ENCODE results near the gene RHOT2. TPM values are rescaled to one million over a fixed set of nuclear protein-coding genes. Genes with fewer than 3 reads are reported as not detected.
A peak's percentile ranks its signal among the peaks of the same experiment; 100 is the strongest.

RHOT2 gene
- total and polyA plus RNA-seq, 9 of the 15 experiments (the other 6 are each of a cell fraction or from before 2014, with no cell fraction given), result 5.0 to 373 (median 112) TPM

- TF ChIP-seq ZBTB2 (IDR thresholded peaks at IDR 0.05) (no peak), BHLHE40 (IDR thresholded peaks at IDR 0.05; ENCODE audit: low read length) (no peak), U2AF1 (optimal IDR thresholded peaks at IDR 0.05; ENCODE audit: low read depth, low read length) (no peak), ZBTB33 (CRISPR knock-in tag; IDR thresholded peaks at IDR 0.05) (peak; percentile 88), POLR2G (IDR thresholded peaks at IDR 0.05; ENCODE audit: low read depth, low read length) (peak; percentile 26)
Observed at GRCh38 chr16:633336-634050, 34.4 kb upstream of the RHOT2 start (continued).

GRCh38 chr16:634051-634670 is 33.8 kb upstream of the RHOT2 start:
- ATAC-seq, result no peak
- H2AFZ ChIP-seq (ENCODE audit: low read depth, low read length), result no peak overlapping the region
- no peaks in the 10 kb centered on the region for H4K20me1 ChIP-seq (replicated peaks; ENCODE audit: control insufficient read depth, insufficient read depth, low read length)
- WGBS (ENCODE audit: insufficient coverage, low coverage, missing lambda C conversion rate), result 87% methylated on average over 17 of the region's 22 CpGs
- H3K9me1 ChIP-seq (ENCODE audit: control insufficient read depth, insufficient read depth, low read length), result no peaks in the 10 kb centered on the region
- no peak overlapping the region for H3K4me3 ChIP-seq
- no peak overlapping the region for H3K4me2 ChIP-seq (ENCODE audit: insufficient read depth, low read length)
- peak overlapping the region in 1 of 2 experiments; percentile 99; a peak in 2 of 4 replicates for H3K9ac ChIP-seq (ENCODE audit: insufficient read depth in 1 of 2, low read depth in 2 of 2, low read length in 2 of 2)
- no peaks in the 10 kb centered on the region for H3K9me3 ChIP-seq (replicated peaks; ENCODE audit: control insufficient read depth, insufficient read depth, low read depth, low read length)
- FAIRE-seq, result no peak
- BruUV-seq (replicated peaks), result no TSS peak
- intact Hi-C loops (cut with micrococcal nuclease) (no loop called here), in situ Hi-C loops (cut with MboI) (no loop called here)
- peaks cover 30 to 93% of the 10 kb centered on the region in 2 experiments for H3K4me1 ChIP-seq (replicated peaks in 1 of 2; ENCODE audit: control insufficient read depth in 2 of 2, insufficient read depth in 2 of 2, low read length in 2 of 2)
- H3K27me3 ChIP-seq (ENCODE audit: control insufficient read depth in 2 of 2, insufficient read depth in 2 of 2, low read length in 2 of 2), result no peaks in the 10 kb centered on the region
- H3K27ac ChIP-seq (ENCODE audit: extremely low read depth, low read depth, low read length), result no peak overlapping the region
- DNase-seq (ENCODE audit: extremely low read depth in 1 of 4, low spot score in 3 of 4), result no peak
- CTCF ChIA-PET (ENCODE audit: low intra/inter-chr PET ratio), result no interaction called here
- H3K36me3 ChIP-seq (ENCODE audit: control insufficient read depth, insufficient read depth, low read length), result peaks cover 25% of the 10 kb centered on the region; the same call in 1 of the 3 replicates
- POLR2A ChIA-PET, result interaction anchor here (0.6 kb wide), 1 partner anchor 1398 kb away, joined by 4 read pairs; no protein-coding TSS in a partner anchor
- peaks cover 18% of the 10 kb centered on the region for H3K79me2 ChIP-seq (ENCODE audit: control insufficient read depth, insufficient read depth, low read length)
- TF ChIP-seq RBFOX2 (IDR thresholded peaks at IDR 0.05; ENCODE audit: low read depth, low read length) (peak; percentile 8; the same call in 1 of the 2 replicates), ZNF263 (CRISPR knock-in tag; IDR thresholded peaks at IDR 0.05; ENCODE audit: borderline replicate concordance) (0 out of 2 replicates have a peak, but pooled peaks have one; percentile 9)

All from K562 (cell line).